ENCODE results near the gene OR6B1.
"Not testable (repeated sequence)": the region's sequence is repeated elsewhere in the genome, so short reads cannot be mapped to it uniquely, and the experiment has no call there.

OR6B1 gene

DNA sequence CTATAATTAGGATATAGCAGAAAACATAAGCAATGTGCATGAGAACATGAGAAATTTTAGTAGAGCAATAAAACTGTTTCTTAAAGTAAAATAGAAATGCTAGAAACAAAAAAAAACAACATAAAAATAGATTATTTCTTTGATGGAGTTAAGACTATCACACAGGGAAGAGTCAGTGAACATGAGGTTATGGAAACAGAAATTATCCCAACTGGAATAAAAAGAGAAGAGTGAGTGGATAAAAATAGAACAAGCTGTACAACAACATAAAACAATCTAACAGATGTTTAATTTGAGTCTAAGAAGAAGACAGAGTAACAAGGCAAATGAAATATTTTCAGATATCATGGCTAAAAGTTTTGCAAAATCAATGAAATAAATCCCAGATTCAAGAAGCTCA lies 7.5 kb upstream of the OR6B1 start:
- no peak for TF ChIP-seq CTCF (IDR thresholded peaks at IDR 0.05; ENCODE audit: control extremely low read depth, extremely low read depth, low read depth, missing control alignments)
- CTCF ChIA-PET: no interaction called here
- no peak for DNase-seq (ENCODE audit: extremely low spot score)
- POLR2A ChIA-PET: no interaction called here

GRCh38 chr7:143993924-143994323 lies 6.2 kb upstream of the OR6B1 start:
- no peak for DNase-seq (ENCODE audit: extremely low spot score)
- no peak for TF ChIP-seq CTCF (IDR thresholded peaks at IDR 0.05; ENCODE audit: control extremely low read depth, extremely low read depth, low read depth, missing control alignments)
- POLR2A ChIA-PET: no interaction called here
- CTCF ChIA-PET: no interaction called here

- ChIA-PET POLR2A (no interaction called here), CTCF (no interaction called here)
- DNase-seq (ENCODE audit: extremely low spot score): no peak
- TF ChIP-seq CTCF (IDR thresholded peaks at IDR 0.05; ENCODE audit: control extremely low read depth, extremely low read depth, low read depth, missing control alignments): no peak
These were observed 1.4 kb downstream of the OR6B1 start for GRCh38 chr7:144001543-144001942.

DNA sequence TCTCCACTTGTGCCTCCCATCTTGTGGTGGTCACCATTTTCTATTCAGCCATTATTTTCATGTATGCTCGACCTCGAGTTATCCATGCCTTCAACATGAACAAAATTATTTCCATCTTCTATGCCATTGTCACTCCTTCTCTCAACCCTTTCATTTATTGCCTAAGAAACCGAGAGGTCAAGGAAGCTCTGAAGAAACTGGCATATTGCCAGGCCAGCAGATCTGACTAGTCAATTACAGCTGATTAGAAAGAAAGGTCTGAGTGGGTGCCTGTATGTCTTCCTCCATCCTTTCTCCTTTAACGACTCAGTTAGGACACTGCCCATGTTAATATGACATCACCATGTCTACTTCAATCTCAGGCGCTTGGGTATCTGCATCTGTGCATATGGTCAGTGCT lies 4.6 kb downstream of the OR6B1 start:
- no peak for DNase-seq (ENCODE audit: extremely low spot score)
- no peak for TF ChIP-seq CTCF (IDR thresholded peaks at IDR 0.05; ENCODE audit: control extremely low read depth, extremely low read depth, low read depth, missing control alignments)
- ChIA-PET CTCF (no interaction called here), POLR2A (no interaction called here)

DNA sequence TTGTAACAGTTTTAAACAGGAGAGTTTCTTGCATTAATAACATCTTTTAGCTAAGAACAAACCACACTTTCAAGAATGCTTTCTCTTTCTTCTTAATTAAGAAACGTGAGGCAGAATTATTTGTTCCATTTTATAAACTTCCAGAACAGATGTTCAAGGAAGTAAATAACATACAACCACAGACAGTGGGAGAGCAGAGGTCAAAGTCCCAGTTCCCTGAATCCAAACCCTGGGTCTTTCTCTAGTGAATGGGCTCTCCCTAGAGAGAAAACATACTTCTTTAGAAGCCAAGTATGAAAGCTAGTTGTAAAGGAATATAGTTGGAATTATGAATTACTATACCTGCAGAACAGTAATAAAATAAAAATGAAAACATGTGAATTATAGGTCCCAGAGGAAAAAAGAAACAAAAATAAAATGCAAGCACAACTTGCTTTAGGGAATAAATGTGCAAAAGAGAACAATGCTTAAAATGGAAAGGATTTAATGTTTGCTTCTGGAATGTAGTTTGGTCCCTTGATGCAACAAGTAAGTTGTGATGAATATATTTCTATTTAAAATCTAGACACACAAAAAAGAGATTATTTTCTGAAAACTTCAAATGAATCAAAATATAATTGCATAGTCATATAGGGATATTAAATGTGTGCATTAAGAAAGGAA lies 6.0 kb downstream of the OR6B1 start:
- POLR2A ChIA-PET: no interaction called here
- CTCF ChIA-PET: no interaction called here
- DNase-seq (ENCODE audit: extremely low spot score): no peak
- TF ChIP-seq CTCF (IDR thresholded peaks at IDR 0.05; ENCODE audit: control extremely low read depth, extremely low read depth, low read depth, missing control alignments): no peak

GRCh38 chr7:144006692-144007042 lies 6.5 kb downstream of the OR6B1 start:
- CTCF ChIA-PET: interaction anchor here (0.7 kb wide), 1 partner anchor 122 kb away, joined by 3 read pairs; no protein-coding TSS in a partner anchor
- DNase-seq (ENCODE audit: extremely low spot score): no peak
- TF ChIP-seq CTCF (IDR thresholded peaks at IDR 0.05; ENCODE audit: control extremely low read depth, extremely low read depth, low read depth, missing control alignments): no peak
- POLR2A ChIA-PET: no interaction called here

DNA sequence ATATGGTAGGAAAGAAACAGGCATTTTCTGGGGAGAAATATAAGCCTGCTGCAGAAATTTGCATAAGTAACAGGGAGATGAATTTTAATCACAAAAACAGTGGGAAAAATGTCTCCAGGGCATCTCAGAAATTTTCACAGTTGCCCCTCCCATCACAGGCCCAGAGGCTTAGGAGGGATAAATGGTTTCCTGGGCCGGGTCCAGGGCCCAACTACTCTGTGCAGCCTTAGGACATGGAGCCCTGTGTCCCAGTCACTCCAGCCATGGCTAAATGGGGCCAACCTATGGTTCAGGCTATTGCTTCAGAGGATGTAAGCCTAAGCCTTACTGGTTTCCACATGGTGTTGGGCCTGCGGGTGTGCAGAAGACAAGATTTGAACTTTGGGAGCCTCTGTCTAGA lies 9.2 kb downstream of the OR6B1 start:
- ChIA-PET POLR2A (no interaction called here), CTCF (no interaction called here)
- TF ChIP-seq CTCF (IDR thresholded peaks at IDR 0.05; ENCODE audit: control extremely low read depth, extremely low read depth, low read depth, missing control alignments): no peak
- DNase-seq (ENCODE audit: extremely low spot score): no peak

GRCh38 chr7:144010061-144010460 lies 9.9 kb downstream of the OR6B1 start:
- POLR2A ChIA-PET; DNase-seq (ENCODE audit: extremely low spot score): not testable (repeated sequence)
- CTCF ChIA-PET: interaction anchor here (0.7 kb wide), 1 partner anchor 13 kb away, joined by 3 read pairs; no protein-coding TSS in a partner anchor

DNA sequence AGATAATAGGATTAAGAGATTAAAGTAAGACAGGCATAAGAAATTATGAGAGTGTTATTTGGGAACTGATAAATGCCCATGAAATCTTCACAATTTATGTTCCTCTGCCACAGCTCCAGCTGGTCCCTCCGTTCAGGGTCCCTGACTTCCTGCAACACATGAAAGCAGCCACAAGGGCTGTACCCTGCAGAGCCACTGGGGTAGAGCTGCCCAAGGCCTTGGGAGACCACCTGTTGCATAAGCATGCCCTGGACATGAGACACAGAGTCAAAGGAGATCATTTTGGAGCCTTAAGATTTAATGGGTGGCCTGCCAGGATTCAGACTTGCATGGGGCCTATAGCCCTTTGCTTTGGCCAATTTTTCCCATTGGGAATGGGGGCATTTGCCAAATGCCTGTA lies 10.7 kb downstream of the OR6B1 start:
- POLR2A ChIA-PET; DNase-seq (ENCODE audit: extremely low spot score): not testable (repeated sequence)
- CTCF ChIA-PET: interaction anchor here (0.7 kb wide), 1 partner anchor 12 kb away, joined by 3 read pairs; no protein-coding TSS in a partner anchor

Measured in GM10248 (cell line).